ENCODE results near the gene RTN4R. TPM values are rescaled to one million over a fixed set of nuclear protein-coding genes. Genes with fewer than 3 reads are reported as not detected.

The RTN4R gene
- total and polyA plus RNA-seq, 2 of the 8 experiments (the other 6 are each of a cell fraction or from before 2014, with no cell fraction given) = 21.8 to 41.3 TPM

- no peak for TF ChIP-seq E2F6 (IDR thresholded peaks at IDR 0.05)
- TF ChIP-seq EP300 (IDR thresholded peaks at IDR 0.05; ENCODE audit: borderline replicate concordance in 1 of 2, low read depth in 2 of 2, low read length in 2 of 2) = no peak
Observed at GRCh38 chr22:20216863-20217499, 51.1 kb downstream of the RTN4R start (continued).

Data from H1 (cell line).